Measurements from ENCODE around the gene SPRR5.

SPRR5 gene

GRCh38 chr1:152997901-152998300 is 50.9 kb downstream of the SPRR5 start:
- TF ChIP-seq CTCF (IDR thresholded peaks at IDR 0.05; ENCODE audit: extremely low read depth, missing control alignments), result no peak
- DNase-seq (ENCODE audit: low spot score), result no peak

- no peak for DNase-seq (ENCODE audit: low spot score)
- no peak for TF ChIP-seq CTCF (IDR thresholded peaks at IDR 0.05; ENCODE audit: extremely low read depth, missing control alignments)
Observed at GRCh38 chr1:152998476-152998875, 51.5 kb downstream of the SPRR5 start.
